ENCODE data around the gene TMEM176A.
"Not testable (repeated sequence)": the region's sequence is repeated elsewhere in the genome, so short reads cannot be mapped to it uniquely, and the experiment has no call there.

Gene TMEM176A

GRCh38 chr7:150807616-150808438 lies 7.3 kb downstream of the TMEM176A start:
- DNase-seq (ENCODE audit: low read depth in 1 of 2, low spot score in 1 of 2), result not testable (repeated sequence)

GRCh38 chr7:150814328-150815001 lies 13.9 kb downstream of the TMEM176A start:
- no peak for DNase-seq (ENCODE audit: low read depth in 1 of 2, low spot score in 1 of 2)

- DNase-seq (ENCODE audit: low read depth in 1 of 2, low spot score in 1 of 2), result no peak
Measured at GRCh38 chr7:150818971-150819370, 18.4 kb downstream of the TMEM176A start.

GRCh38 chr7:150820148-150820547 lies 19.6 kb downstream of the TMEM176A start:
- DNase-seq (ENCODE audit: low read depth in 1 of 2, low spot score in 1 of 2), result no peak

- no peak for DNase-seq (ENCODE audit: low read depth in 1 of 2, low spot score in 1 of 2)
Measured at GRCh38 chr7:150820578-150821198, 20.1 kb downstream of the TMEM176A start.

GRCh38 chr7:150823043-150823442 lies 22.5 kb downstream of the TMEM176A start:
- no peak for DNase-seq (ENCODE audit: low read depth in 1 of 2, low spot score in 1 of 2)

GRCh38 chr7:150823484-150824126 lies 23.0 kb downstream of the TMEM176A start:
- DNase-seq (ENCODE audit: low read depth in 1 of 2, low spot score in 1 of 2), result no peak

- DNase-seq (ENCODE audit: low read depth in 1 of 2, low spot score in 1 of 2), result no peak
Measured at GRCh38 chr7:150824379-150825177, 24.0 kb downstream of the TMEM176A start.

GRCh38 chr7:150826061-150826849 lies 25.7 kb downstream of the TMEM176A start:
- no peak for DNase-seq (ENCODE audit: low read depth in 1 of 2, low spot score in 1 of 2)

GRCh38 chr7:150828384-150828783 lies 27.8 kb downstream of the TMEM176A start:
- DNase-seq (ENCODE audit: low read depth in 1 of 2, low spot score in 1 of 2), result no peak

- DNase-seq (ENCODE audit: low read depth in 1 of 2, low spot score in 1 of 2), result no peak
Measured at GRCh38 chr7:150829426-150829825, 28.9 kb downstream of the TMEM176A start.

- DNase-seq (ENCODE audit: low read depth in 1 of 2, low spot score in 1 of 2), result no peak
Measured at GRCh38 chr7:150830937-150831336, 30.4 kb downstream of the TMEM176A start.

GRCh38 chr7:150831851-150832250 lies 31.3 kb downstream of the TMEM176A start:
- DNase-seq (ENCODE audit: low read depth in 1 of 2, low spot score in 1 of 2), result no peak

- no peak for DNase-seq (ENCODE audit: low read depth in 1 of 2, low spot score in 1 of 2)
Measured at GRCh38 chr7:150835019-150835418, 34.5 kb downstream of the TMEM176A start.

GRCh38 chr7:150835702-150836280 lies 35.2 kb downstream of the TMEM176A start:
- DNase-seq (ENCODE audit: low read depth in 1 of 2, low spot score in 1 of 2), result no peak

GRCh38 chr7:150838965-150839650 lies 38.5 kb downstream of the TMEM176A start:
- DNase-seq (ENCODE audit: low read depth in 1 of 2, low spot score in 1 of 2), result no peak

GRCh38 chr7:150842018-150842417 lies 41.4 kb downstream of the TMEM176A start:
- DNase-seq (ENCODE audit: low read depth in 1 of 2, low spot score in 1 of 2), result no peak

GRCh38 chr7:150842716-150843115 lies 42.1 kb downstream of the TMEM176A start:
- no peak for DNase-seq (ENCODE audit: low read depth in 1 of 2, low spot score in 1 of 2)

GRCh38 chr7:150845421-150845861 lies 44.9 kb downstream of the TMEM176A start:
- no peak for DNase-seq (ENCODE audit: low read depth in 1 of 2, low spot score in 1 of 2)

Measured in stimulated activated CD4-positive, alpha-beta T cell treated with anti-CD3 and anti-CD28 coated beads, Interleukin-15, amount 100 ng/mL, for 1 hour (primary cell).